Activated effector memory CD4-positive, alpha-beta T cell treated with Interleukin-2 at 50 U/mL for 16 hours (primary cell): ENCODE data around the gene ETV7.

Experiments used
- DNase-seq: peaks from one replicate; pipeline ENCODE4 v3.0.0-alpha.2; 2020

ETV7 gene

DNA sequence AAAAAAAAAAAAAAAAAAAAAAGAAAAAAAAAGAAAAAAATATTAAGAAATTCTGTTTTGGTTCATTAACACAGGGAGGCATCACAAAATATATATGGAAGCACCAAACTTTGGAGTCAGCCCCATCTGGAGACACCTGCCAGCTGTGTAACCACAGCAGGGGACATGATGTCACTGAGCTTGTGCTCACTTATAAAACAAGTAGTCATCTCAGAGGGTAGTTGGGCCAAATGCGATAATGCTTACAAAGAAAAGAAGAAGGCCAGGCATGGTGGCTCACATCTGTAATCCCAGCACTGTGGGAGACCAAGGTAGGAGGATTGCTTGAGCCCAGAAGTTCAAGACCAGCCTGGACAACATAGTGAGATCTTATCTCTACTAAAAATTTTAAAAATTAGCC is 49.7 kb downstream of the ETV7 start:
- DNase-seq: no peak

DNA sequence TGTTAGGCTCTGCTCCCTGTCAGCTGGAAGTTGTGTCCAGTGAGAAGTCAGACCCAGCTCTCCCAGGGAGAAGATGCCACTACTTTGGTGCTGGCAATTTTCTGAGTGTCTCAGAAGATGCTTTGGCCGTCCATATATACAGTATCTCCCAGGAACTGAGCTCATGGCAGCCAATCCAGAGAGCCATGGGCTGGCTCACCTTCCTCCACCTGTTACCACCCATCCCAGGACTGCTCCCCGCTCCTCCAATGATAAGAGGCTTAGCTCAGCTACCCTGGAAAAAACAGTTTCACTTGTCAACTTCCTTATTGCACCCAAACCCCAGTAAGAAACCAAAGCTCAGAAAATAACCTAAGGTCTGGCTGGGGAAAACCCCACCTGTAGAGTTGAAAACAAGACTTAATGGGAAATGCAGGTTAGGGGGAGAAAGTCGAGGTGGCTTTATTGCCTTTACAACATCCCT is 50.7 kb downstream of the ETV7 start, which contains the start of gene BNIP5:
TSS of gene BNIP5 (minus strand) at position 110 of the 463 bp plus-strand sequence. CDS start 6,198 bp downstream, outside the sequence.
- no peak for DNase-seq

DNA sequence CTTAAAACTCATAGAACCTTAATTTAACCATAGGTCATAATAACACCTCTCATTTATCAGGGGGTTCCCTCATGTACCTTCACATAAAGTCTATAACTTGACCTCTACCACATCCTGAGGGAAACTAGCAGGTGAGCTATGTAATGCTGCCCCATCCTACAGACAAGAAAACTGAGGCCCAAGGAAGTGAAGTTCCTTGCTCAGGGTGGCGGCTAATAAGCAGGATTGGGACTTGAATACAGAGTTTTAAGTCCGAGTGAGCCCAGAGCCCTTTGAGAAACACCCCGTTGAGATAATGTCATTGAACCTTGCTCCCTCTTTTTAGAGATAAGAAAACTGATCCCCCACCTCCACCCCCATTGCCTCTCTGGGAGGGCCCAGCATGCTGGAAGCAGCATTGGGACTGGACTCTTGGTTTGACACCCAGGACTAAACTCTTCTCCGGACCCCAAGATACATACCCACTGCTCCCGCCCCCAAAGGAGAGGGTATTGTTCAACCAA is 51.2 kb downstream of the ETV7 start:
- DNase-seq: no peak

DNA sequence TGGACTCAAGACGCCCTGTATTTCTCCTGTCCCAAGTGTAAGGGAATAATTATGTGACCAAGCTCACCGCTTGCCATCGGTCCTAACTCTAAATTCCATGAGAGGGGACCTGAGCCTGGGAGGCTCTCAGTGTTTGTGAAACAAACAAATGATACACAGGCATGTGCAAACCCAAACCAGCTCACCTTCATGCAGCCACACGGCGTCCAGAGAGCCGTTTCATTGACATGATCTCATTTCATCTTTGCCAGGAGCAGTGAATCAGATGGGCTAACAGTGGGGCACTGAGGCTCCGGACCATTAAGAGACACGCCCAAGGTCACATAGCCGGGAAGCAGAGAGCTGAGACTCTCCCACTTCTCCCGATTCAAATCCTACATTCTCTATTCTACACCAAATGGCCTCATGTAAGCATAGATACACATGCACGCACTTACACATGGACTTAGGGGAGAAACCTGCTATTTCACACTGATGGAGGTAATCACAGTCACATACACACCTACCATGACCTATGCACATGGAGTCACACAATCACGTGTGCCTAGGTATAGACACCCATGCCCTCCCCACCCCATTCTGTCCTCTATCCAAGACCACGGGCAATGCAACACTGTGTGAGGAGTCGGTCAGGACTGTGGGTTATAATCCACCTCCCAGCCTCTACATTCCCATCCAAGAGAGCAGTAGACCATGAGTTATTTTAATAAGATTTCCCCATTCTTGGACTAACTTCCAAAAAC is 51.8 kb downstream of the ETV7 start:
- no peak for DNase-seq

DNA sequence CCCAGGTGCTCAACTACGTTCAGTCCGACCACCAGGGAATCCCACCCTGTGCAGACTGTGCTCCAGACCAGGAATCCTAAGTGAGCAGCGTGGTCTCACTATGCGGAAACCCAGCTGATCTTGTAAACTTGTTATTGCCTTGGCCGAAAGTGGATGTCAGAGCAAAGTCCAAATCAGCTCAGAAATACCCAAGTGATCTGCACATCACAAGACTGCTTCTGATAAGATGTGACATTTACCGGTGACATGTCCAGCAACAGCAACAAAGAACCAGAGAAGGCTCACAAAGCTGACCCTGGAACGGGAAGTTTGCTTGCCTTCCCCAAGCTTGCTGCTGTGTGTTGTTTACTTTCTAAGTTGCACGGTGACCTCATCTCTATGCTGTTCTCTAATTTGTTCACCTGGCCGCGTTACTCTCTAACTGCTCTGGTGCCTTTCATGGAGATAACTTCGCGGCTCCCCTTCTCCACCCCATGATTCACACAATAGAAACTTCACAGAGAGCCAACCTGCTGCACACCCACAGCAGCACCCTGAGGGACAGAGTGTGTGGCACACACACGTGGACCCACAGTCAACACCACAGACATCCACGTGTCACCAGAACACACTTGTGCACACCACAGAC is 52.5 kb downstream of the ETV7 start:
- DNase-seq: no peak

DNA sequence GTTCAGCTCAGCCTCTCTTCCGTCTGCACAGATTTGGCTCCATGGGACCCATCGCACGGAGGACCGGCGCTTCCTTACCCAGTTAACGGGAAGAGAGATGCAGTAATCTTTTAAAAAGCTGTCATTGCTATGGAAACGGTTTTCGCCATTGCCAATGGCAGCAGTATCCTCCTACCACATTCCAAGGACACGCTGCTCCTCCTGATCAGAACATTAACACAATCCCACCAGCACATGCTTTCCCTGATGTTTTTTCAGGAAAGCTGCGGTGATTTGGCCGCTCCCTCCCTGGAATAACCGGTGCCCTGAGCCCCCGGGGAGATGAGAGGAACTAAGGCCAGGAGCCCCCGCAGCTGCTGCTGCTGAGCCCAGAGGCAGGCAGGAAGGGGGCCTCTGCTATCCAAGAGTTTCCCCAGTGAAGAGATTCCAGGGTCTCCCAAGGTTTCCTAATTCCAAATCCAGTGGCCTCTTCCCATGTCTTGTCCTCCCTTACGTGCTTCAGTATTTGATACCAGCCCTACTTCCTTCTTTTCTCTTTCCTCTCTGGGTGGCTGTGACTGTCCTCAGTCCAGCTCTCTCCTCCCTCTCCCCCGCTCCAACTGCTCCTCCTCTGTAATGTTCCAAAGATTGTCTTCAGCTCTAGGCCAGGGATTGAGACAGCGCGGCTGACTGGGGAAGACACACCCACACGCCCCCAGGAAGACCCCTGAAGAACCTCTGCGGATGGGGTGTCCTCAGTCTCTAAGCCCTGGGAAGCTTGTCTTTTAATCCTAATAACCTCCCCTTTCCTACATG is 53.3 kb downstream of the ETV7 start:
- DNase-seq: no peak

DNA sequence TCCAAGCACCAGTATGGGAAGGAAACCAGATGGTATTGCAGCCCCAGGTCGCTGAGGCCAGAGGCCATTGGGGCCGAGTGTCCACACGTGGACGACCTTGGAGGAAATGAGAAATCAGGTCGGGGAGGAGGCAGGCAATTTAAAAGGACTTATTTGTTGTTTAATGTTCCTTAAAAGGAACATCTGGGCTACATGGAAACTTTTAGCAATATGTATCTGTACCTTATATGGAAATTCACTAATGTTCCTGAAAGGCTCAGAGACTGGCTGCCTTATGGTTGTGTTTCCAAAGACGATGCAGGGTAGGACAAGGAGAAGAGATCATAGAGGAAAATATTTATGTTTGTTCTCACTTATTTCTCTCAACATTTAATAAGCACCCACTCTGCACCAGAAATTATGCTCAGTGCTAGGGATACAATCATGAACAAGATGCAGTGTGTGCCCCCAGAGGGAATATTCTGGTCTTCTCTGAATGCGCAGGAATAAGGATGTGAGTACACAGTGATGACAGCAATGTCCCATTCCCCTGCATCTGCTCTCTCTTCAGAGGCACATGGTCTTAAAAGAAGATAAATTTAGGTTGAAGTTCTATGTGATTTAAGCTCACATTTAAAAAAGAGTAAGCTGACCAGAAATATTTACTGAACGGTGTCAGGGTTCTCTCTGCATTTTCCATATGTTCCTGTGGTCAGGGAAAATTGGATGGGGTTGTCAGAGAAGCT is 54.1 kb downstream of the ETV7 start:
- DNase-seq: no peak

DNA sequence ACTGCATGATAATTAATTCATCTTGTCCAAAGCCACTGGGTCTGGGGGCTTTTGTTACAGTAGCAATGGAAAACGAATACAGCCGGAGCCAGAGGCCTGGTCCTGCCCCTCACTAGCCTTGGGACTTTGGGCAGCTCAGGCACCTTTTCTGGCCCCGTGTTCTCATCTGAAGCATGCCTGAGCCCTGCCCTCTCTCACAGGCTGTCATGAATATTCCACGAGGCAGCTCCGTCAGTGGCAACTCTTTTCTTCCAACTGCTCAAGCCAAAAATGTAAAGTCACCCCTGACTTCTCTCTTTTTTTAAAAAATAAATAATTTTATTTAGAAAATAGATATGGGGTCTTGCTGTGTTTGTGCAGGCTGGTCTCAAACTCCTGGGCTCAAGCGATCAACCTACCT is 56.1 kb downstream of the ETV7 start:
- DNase-seq: no peak

DNA sequence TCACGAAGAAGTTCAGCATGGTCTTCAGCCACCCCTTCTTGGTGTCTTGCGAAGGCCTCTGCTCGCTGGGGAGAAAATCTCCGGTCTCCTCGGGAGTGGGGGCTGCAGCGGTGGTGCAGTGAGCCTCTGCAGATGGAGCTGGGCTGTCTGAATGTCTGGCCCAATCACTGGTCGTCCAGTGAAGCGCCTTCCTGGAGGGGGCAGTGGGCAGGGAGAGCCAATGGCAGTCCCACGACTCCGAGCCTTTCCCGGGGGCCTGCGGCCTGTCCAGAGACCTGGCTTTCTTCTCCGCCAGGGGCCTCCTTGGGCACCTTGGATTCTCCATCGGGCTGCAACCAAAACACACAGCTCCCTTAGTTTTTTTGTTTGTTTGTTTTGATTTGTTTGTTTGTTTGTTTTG is 57.1 kb downstream of the ETV7 start:
- DNase-seq: no peak

DNA sequence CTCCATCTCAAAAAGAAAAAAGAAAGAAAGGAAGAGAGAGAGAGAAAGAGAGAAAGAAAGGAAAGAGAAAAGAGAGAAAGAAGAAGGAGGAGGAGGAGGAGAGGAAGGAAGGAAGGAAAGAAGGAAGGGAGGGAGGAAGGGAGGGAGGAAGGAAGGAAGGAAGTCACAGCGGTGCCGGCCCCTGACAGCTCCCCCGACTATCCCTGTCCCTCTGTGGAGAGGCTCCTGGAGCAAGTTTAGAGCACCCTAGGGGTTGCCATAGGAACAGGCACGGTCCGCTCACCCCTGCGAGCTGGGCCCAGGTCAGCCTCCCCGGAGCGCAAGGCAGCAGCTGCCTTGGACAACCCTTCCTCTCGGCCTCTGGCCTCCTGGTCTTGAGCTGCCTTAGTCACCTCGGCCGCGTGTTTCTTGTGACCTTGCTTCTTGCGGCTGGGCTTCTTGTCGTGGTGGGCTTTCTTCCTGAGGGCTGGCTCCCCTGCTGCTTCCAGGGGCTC is 57.6 kb downstream of the ETV7 start:
- DNase-seq: no peak

DNA sequence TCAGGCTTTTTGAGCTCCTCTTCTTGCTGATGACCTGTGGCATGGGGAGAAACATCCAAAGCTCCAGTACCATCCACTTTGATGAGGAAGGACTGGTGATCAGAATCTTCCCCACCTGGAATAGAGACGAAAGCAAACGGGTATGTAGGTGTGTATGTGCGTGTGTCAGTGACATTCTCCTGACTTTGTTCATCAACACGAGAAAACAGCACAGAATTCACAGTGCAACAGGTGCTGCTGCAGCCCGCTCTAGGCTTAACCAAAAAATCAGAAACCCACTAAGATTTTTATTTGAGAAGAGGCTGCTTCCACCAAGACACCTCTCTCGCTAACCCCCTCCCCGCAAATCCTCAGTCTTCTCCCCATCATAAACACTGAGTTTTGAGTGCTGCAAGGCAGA is 58.9 kb downstream of the ETV7 start:
- DNase-seq: no peak

DNA sequence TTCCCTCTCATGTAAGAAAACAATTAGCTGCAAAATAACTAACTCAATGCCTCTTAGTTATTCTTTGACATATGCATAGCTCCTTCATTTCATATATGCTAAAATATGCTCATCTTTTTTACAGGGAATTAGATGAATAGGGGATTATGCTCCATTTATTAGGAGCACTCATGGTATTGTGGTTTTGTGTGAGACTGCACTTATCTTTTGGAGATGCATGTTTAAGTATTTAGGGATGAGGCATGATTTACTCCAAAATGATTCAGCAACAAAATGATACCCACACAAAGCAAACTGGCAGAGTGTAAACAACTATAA is 59.6 kb downstream of the ETV7 start:
- no peak for DNase-seq

DNA sequence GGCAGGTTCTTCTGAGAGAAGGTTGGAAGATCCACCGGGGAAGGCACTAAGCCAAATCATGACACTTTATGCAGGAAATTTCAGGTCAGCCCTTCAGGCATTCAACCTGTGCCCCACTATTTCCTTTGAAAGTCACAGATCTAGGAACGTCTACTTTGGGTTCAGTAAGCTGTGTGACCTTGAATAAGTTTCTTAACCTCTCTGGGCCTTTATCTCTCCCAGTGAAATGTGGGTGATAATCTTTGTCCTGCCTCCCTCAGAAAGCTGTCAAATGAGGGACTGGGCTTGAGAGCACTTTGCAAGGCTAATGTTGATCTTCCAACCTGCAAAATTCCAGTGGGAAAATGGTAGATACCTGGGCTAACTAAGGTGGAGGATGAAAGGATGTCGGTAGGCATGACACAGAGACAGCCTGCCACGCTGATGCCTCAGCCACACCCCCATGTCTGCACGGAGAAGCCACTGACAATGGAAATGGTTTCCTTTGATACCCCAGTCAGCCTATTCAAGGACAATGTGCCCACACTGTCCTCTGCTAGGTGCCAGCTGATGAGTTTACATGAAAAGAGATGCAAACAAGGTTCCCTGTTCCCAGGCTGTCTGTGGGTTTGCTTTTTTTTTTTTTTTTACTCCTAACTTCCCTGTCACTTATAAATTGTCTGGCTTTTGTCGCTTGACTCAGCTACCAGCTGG is 60.1 kb downstream of the ETV7 start:
- DNase-seq: no peak

DNA sequence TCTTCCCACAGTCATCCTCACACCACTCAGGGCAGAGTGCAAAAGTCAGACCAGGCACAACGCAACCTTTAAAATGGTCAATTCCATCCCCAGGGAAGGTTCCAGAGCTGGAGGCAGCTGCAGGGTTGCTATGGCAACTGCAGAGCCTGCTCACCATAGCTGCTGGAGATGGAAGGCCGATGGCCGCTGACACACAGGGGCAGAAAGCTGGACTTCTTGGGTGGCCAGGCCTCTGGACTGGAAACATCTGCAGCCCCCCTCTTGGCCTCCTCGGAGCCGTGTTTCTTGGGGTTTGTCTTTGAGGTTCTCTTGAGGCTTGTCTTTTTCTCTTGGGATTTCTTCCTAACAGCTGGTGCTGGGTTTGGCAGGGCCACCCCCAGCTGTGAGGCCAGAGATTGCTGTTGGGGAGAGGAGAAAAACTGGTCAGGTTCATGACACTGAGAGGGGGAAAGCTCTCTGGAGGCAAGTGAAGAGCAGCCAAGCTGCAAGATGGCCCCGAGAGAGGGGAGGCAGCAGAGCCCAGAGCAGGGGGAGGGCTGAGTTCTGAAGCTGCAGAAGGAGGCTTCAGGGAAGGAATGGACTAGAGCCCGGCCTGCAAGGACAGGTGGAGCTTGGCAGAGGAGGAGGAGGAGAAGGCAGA is 61.0 kb downstream of the ETV7 start:
- DNase-seq: no peak

DNA sequence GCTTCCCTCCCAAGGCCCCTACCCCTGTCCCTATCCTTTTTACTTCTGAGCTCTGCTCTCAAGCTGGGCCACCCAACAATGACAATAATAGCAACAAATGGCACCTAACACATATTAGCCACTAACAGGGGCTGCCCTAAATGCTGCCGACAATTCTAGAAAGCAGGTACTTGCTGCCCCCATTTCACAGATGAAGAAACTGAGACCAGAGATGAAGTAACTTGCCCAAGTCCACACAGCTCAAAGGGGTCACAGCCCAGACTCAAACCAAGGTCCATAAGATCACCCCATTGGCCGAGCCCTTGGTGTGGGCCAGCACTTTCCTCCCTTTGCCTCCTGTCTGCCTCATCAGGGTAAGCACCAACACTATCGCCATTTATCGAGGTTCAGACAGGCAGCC is 62.8 kb downstream of the ETV7 start:
- no peak for DNase-seq

DNA sequence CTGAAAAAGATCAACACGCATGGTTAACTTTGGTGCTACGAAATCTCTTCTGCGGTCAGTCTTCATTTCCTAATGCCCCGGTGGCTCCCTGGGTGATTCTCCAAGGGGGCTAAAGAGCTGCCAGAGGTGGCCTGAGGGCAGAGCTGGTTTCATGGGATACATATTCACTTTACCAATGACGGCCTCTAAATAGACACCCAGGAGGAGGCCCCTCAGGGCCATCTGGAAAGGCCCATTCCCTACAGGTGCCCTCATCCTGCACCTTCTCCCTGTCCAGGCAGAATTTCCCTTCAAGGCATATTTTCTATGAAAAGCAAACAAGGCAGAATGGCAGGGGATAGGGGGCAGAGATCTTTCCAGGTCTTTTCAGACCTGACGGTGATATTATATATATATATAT is 63.3 kb downstream of the ETV7 start:
- DNase-seq: no peak

DNA sequence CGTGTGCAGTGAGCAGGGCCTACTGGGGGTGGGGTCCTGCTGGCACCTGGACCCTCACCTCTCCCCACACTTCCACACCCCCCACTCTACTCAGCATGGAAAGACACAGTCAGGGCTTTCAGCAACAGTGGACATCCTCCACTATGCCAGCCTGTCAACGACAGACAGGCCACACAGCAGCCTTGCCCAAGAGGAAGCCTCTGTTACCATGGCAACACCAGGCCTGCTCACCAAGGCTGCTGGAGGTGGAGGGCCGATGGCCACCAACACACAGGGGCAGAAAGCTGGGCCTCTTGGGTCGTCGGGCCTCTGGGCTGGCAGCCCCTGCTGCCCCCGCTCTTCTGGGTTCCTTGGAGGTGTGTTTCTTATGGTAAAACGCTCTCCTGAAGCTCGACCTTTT is 64.4 kb downstream of the ETV7 start:
- DNase-seq: no peak

DNA sequence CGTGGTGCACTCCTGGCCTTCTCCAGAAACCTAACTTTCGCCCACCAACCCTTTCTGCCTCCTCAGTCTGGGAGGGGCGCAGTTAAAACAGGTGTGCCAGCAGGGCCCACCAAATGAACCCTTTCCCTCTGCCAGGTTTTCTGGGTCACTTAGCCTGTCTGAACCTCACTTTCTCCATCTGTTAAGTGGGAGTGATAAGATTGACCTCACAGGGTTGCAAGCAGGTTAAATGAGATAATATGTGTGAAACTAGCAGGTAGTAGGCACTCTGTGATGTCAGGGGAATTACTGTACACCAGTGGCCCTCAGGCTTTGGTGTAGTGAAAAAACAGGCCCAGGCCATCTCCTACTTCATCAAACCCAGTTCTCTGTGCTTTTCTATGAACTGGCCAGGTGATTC is 64.9 kb downstream of the ETV7 start:
- no peak for DNase-seq

DNA sequence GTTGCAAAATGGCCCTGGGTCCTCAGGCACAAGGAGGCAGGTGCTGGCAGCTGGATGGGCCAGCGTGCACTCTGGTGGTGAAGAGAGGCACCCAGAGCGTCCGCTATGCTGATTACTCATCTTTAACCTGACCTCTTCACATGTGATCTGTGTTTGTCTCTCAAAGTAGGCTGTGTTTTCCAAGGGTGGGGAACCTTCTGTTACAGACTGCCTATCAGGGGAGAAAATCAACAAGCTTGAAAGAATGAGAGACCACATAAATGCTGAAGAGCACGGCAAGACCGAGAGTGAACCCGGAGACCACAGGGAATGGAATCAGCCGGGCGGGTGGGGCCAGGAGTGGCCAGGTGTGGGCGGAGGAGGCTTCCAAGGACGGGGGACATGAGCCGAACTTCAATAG is 67.0 kb downstream of the ETV7 start:
- DNase-seq: no peak

DNA sequence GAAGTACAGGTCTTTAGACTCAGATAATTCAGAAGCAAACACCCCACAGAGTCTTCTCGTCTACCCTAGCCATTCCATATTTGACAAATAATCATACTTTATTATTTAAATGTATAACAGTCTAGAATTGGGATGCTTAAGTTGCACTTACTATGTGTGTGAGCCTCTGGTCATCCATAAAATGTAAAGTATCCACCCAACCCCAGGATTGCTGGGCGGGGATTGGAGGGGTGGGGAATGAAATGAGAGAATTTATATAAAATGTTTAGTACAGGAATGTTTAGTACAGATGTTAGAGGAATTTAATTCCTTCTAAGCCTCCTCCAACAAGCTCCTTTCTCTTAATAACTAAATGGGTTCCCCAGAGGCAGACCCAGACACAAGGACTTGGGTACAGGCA is 67.6 kb downstream of the ETV7 start:
- DNase-seq: no peak

DNA sequence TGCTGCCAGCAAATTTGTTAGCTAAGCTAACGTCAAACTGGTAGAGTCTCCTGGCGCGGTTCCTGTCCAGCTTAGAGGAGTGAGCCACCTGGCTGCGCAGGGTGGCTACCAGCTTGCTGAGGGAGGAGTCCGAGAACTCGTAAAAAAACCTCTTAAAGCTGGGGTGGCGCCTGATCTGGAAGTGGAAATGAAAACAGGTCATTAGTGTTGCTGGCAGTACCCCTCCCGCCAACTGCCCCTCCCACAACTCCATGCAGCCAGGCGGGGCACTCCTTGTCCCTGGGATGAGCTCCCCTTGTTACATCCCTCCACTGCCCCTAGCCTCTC is 68.1 kb downstream of the ETV7 start:
- no peak for DNase-seq
